HUES6 (cell line): Measurements from ENCODE around the gene CACNA1I.

Experiments
- H3K27ac ChIP-seq: 2 replicates; pipeline ENCODE4 v1.7.0; 2013; ENCODE audit warnings: low read depth, mild to moderate bottlenecking, low read length, inconsistent platforms
- H3K27me3 ChIP-seq: 2 replicates; pipeline ENCODE4 v1.6.1; 2013; ENCODE audit warnings: low read length; ENCODE audit not compliant: control insufficient read depth, insufficient read depth
- H3K36me3 ChIP-seq: 2 replicates; pipeline ENCODE4 v1.6.1; 2013; ENCODE audit warnings: low read length; ENCODE audit not compliant: control insufficient read depth, insufficient read depth
- H3K4me1 ChIP-seq: 2 replicates; pipeline ENCODE4 v1.6.1; 2013; ENCODE audit warnings: low read length; ENCODE audit not compliant: control insufficient read depth, insufficient read depth
- H3K4me3 ChIP-seq: 2 replicates; pipeline ENCODE4 v1.5.1; 2013; ENCODE audit warnings: low read depth, low read length
- H3K9ac ChIP-seq: one replicate; pipeline ENCODE4 v1.6.1; 2013; ENCODE audit warnings: mild to moderate bottlenecking, low read length
- H3K9me3 ChIP-seq: 2 replicates; pipeline ENCODE4 v1.6.1; 2013; ENCODE audit warnings: low read depth, low read length; ENCODE audit not compliant: control insufficient read depth, insufficient read depth

CACNA1I gene

DNA sequence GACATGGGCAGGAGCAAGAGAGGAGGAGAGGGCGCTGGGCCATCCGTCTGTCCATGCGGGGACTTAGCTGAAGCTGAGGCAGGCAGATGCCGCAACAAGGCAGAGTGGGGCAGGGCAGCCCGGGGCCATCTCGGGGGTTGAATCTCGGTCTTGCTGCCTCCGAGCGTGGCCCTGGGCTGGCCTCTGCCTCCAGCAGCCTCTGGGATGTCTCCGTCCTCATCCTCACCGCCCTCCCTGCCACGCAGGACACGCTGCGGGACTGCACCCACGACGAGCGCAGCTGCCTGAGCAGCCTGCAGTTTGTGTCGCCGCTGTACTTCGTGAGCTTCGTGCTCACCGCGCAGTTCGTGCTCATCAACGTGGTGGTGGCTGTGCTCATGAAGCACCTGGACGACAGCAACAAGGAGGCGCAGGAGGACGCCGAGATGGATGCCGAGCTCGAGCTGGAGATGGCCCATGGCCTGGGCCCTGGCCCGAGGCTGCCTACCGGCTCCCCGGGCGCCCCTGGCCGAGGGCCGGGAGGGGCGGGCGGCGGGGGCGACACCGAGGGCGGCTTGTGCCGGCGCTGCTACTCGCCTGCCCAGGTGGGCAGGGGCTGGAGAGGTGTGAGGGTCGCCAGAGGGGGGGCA, 108.4 kb downstream of the CACNA1I start:
- no peaks in the 10 kb centered on the region for H3K36me3 ChIP-seq
- peaks cover 4% of the 10 kb centered on the region; the same call in 1 of the 2 replicates for H3K4me1 ChIP-seq
- H3K9me3 ChIP-seq = no peaks in the 10 kb centered on the region
- H3K9ac ChIP-seq = no peak overlapping the region
- H3K27me3 ChIP-seq = no peaks in the 10 kb centered on the region; the same call in 1 of the 2 replicates
- H3K27ac ChIP-seq = no peak overlapping the region
- H3K4me3 ChIP-seq = no peak overlapping the region

DNA sequence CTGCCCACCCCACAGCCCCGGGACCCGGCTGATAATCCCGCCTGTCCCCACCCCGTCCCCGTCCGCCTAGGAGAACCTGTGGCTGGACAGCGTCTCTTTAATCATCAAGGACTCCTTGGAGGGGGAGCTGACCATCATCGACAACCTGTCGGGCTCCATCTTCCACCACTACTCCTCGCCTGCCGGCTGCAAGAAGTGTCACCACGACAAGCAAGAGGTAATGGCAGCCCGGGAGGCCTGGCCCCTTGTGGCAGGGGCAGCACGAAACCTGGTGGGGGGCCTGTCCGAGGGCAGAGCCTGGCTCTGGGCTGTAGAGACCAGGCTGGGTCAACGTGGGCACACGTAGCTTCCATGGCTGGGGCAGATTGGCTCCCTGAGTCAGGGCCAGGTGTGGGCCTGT, 109.1 kb downstream of the CACNA1I start:
- no peak overlapping the region for H3K27ac ChIP-seq
- no peak overlapping the region for H3K9ac ChIP-seq
- no peaks in the 10 kb centered on the region for H3K4me1 ChIP-seq
- no peaks in the 10 kb centered on the region for H3K9me3 ChIP-seq
- no peak overlapping the region for H3K4me3 ChIP-seq
- H3K27me3 ChIP-seq = no peaks in the 10 kb centered on the region; the same call in 1 of the 2 replicates
- H3K36me3 ChIP-seq = no peaks in the 10 kb centered on the region

DNA sequence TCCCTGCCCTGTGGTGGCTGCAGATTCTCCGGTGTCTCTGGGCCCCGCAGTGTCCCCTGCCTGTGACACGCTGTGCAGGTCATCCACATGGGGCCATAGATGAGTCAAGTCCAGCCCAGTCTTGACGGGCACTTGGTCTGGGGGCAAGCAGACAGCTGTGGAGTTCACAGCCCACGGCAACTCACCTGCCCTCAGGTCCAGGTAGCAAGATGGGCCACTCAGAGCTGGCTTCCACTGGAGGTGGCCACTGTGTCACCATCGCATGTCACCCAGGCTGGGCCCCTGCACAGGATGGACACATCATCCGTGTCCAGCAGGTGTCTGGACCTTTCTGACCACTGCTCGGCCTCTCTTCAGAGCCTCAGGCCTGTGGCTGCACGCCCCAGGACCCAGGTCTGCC, 109.9 kb downstream of the CACNA1I start:
- no peaks in the 10 kb centered on the region for H3K36me3 ChIP-seq
- H3K27me3 ChIP-seq = no peaks in the 10 kb centered on the region; the same call in 1 of the 2 replicates

DNA sequence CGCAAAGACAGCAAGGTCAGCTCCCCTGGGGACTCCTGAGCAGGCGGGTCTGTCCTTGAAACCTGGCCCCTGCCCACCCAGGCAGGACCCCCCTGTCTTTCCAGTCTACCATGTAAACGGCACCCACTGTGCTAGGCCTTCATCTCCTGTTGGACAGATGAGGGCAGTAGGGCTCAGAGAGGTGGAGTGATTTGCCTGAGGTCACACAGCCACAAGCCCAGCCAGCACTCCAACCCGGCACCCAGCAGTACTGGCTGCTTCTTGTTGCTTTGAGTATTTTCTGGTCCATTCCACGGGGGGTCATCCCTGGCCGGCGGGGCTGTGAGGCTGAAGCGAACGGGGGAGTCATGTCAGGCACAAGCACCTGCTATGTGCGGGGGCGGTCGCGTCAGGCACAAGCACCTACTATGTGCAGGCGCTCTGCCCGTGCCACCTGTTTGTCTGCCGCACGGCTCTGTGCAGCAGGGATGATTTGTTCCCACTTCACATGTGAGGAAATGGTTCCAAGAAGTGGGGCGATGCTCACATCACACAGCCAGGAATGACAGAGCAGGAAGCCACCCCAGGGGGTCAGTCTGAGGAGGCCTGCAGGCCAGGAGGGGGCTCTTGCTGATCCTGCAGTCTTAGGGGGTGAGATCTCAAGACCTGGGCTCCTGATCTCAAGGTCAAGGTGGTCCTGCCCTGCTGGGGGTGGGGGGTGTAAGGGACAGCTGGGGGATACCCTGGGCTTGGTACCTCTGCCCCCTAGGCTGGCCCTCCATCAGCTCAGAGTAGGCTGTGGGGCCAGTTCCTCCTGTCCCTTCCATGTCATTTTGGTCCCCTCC, 110.7 kb downstream of the CACNA1I start:
- no peak overlapping the region for H3K9ac ChIP-seq
- no peak overlapping the region for H3K4me3 ChIP-seq
- no peaks in the 10 kb centered on the region; the same call in 1 of the 2 replicates for H3K4me1 ChIP-seq
- H3K27me3 ChIP-seq = no peaks in the 10 kb centered on the region; the same call in 1 of the 2 replicates
- H3K27ac ChIP-seq = no peak overlapping the region
- no peaks in the 10 kb centered on the region for H3K36me3 ChIP-seq
- H3K9me3 ChIP-seq = no peaks in the 10 kb centered on the region

More for the DNA sequence above, 109.9 kb downstream of the CACNA1I start:
- Histone ChIP-seq H3K4me1 (no peaks in the 10 kb centered on the region; the same call in 1 of the 2 replicates), H3K4me3 (no peak overlapping the region), H3K9ac (no peak overlapping the region), H3K27ac (no peak overlapping the region), H3K9me3 (no peaks in the 10 kb centered on the region)

DNA sequence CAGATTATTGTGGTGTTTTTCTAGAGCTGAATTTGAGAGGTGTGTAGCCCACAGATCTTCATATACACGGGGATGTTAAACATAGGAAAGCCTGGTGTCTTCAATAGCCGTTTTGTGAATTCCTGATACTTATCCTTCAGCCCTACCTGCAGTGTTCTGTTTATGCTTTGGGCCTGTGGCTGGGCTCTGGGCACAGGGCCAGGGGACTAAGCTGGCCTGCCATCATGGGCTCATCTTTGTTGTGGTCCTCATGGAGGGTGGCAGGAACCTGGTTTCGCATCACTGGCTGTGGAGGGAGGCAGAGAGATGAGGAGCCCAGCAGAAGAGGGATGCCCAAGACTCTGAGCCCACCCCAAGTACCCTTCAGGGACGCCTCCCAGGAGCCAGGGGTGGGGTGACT, 112.4 kb downstream of the CACNA1I start:
- Histone ChIP-seq H3K27me3 (no peaks in the 10 kb centered on the region), H3K4me3 (no peak overlapping the region), H3K36me3 (no peaks in the 10 kb centered on the region), H3K9me3 (no peaks in the 10 kb centered on the region), H3K27ac (no peak overlapping the region), H3K9ac (no peak overlapping the region), H3K4me1 (no peaks in the 10 kb centered on the region; the same call in 1 of the 2 replicates)

DNA sequence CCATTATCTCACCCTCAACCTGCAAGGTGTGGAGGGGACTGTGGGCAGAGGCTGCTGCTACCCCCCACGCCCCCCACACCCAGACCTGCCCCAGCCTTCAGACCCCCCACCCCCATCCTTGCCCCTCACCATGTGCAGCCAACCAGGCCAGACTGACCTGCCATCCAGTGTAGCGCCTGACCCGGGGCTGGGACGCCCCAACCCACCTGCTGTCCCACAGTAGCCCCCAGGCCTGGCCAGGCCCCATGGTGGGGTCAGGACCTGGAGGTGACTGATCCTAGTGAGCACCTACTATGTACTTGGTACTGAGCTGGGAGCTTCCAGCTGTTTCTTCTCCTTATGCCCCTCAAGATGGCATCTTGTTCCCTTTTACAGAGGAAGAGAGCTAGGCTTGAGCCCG, 113.1 kb downstream of the CACNA1I start:
- Histone ChIP-seq H3K9me3 (no peaks in the 10 kb centered on the region), H3K4me1 (no peaks in the 10 kb centered on the region; the same call in 1 of the 2 replicates), H3K36me3 (no peaks in the 10 kb centered on the region), H3K9ac (no peak overlapping the region), H3K27ac (no peak overlapping the region), H3K4me3 (no peak overlapping the region), H3K27me3 (no peaks in the 10 kb centered on the region)

DNA sequence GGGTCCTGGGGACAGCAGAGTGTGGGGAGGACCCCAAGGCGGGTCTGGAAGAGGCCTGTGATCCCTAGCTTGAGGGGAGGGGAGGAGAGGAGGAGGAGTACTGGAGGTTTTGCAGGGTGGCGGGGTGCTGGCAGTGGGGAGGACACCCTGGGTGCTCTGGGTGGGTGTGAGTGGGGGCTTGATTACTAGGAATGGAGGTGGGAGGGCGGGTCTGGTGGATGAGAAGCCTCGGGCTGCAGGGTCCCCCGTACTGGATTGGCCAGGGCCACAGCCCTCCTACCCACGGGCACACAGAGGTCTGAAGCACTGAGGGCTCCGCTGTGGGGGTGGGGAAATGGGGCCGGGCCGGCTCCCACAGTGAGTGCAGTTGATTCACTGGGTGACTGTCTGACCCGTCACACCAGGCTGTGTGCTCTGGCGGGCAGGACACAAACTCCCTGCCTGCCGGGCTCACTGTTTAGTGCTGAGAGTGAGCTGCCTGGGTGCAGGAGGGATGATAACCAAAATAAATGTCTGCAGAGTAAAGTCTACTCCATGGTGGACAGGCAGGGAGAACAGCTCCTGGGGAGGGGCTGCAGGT, 114.2 kb downstream of the CACNA1I start:
- Histone ChIP-seq H3K9me3 (no peaks in the 10 kb centered on the region), H3K4me3 (no peak overlapping the region), H3K27ac (no peak overlapping the region), H3K27me3 (no peaks in the 10 kb centered on the region), H3K9ac (no peak overlapping the region), H3K36me3 (no peaks in the 10 kb centered on the region), H3K4me1 (no peaks in the 10 kb centered on the region; the same call in 1 of the 2 replicates)

DNA sequence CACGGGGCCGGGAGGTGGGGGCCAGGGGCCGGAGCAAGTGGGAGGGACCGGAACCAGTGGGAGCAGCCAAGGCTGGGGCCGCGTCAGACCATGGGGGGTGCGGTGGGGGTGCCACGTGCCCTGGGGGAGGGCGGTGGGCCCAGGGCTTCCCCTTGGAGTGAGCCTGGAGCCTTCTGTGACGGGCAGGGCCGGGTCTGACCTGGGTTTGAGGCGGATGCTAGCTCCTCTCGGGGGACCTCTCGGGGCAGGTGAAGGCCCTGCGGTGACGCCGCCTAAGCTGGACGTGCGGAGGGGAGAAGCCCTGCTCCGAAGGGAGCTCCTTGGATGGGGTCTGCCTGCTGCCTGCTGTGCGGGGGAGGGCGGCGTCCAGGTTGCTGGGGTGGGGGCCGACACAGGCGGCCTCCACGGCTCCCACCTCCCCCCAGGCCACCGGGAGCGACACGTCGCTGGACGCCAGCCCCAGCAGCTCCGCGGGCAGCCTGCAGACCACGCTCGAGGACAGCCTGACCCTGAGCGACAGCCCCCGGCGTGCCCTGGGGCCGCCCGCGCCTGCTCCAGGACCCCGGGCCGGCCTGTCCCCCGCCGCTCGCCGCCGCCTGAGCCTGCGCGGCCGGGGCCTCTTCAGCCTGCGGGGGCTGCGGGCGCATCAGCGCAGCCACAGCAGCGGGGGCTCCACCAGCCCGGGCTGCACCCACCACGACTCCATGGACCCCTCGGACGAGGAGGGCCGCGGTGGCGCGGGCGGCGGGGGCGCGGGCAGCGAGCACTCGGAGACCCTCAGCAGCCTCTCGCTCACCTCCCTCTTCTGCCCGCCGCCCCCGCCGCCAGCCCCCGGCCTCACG, 115.0 kb downstream of the CACNA1I start:
- Histone ChIP-seq H3K4me3 (no peak overlapping the region), H3K27me3 (no peaks in the 10 kb centered on the region), H3K4me1 (no peaks in the 10 kb centered on the region; the same call in 1 of the 2 replicates)

DNA sequence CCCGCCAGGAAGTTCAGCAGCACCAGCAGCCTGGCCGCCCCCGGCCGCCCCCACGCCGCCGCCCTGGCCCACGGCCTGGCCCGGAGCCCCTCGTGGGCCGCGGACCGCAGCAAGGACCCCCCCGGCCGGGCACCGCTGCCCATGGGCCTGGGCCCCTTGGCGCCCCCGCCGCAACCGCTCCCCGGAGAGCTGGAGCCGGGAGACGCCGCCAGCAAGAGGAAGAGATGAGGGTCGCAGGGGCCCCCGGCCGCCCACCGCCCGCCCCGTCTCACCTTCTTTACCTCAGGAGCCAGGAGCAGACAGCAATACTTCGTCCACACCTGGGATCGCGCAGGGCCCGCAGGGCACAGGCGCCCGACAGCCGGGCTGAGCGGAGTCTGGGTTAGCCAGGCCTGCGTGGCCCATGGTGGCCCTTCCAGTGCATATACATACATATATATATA, 115.6 kb downstream of the CACNA1I start:
- H3K9me3 ChIP-seq = no peaks in the 10 kb centered on the region
- H3K27ac ChIP-seq = no peak overlapping the region
- H3K4me3 ChIP-seq = no peak overlapping the region
- no peaks in the 10 kb centered on the region for H3K27me3 ChIP-seq
- no peaks in the 10 kb centered on the region; the same call in 1 of the 2 replicates for H3K4me1 ChIP-seq
- no peaks in the 10 kb centered on the region for H3K36me3 ChIP-seq
- H3K9ac ChIP-seq = no peak overlapping the region

More for the DNA sequence above, 115.0 kb downstream of the CACNA1I start:
- Histone ChIP-seq H3K9ac (no peak overlapping the region), H3K9me3 (no peaks in the 10 kb centered on the region), H3K36me3 (no peaks in the 10 kb centered on the region), H3K27ac (no peak overlapping the region)

DNA sequence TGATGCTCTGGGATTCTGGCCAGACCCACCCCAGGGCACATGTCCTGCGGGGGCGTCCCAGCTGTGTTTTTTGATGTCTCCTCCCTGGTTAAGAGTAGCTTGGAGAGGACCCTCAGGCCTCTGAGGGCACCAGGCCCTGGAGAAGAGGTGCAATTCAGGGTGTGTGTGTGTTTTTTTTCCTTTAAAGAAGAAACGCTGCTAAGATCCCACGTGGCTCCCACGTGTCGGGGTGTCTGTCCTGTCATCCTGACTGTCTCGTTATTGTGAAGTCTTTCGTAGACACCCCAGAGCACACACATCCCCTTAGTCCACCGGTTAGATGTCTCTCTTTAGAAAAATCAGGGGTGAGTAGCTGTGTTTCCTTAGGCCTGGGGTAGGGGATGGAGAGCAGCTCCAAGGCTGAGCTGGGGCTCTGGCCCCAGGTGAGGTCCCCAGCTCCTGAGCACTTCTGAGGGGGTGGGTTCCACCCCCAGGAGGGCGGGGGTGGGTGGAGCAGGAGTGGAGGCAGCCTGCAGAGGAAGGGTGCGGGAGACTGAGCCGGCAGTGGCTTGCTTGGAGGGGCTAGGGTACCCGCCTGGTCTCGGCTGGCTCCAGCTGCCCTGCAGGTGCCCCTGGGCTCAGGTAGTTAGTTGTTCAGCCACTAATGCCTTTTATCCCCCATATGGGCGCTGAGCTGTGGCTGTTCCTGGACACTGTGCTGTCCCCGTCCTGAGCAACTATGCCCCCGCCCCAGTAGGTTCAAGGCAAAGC, 116.4 kb downstream of the CACNA1I start:
- no peak overlapping the region for H3K27ac ChIP-seq
- H3K4me1 ChIP-seq = no peaks in the 10 kb centered on the region; the same call in 1 of the 2 replicates
- H3K4me3 ChIP-seq = no peak overlapping the region
- no peaks in the 10 kb centered on the region for H3K36me3 ChIP-seq
- no peaks in the 10 kb centered on the region for H3K9me3 ChIP-seq
- no peak overlapping the region for H3K9ac ChIP-seq
- H3K27me3 ChIP-seq = no peaks in the 10 kb centered on the region
